ENCODE measurements around the gene PCNA. TPM values are rescaled to one million over a fixed set of nuclear protein-coding genes. Genes with fewer than 3 reads are reported as not detected.

The PCNA gene
- total RNA-seq, 1 experiment from 2014 or later: 397 TPM

DNA sequence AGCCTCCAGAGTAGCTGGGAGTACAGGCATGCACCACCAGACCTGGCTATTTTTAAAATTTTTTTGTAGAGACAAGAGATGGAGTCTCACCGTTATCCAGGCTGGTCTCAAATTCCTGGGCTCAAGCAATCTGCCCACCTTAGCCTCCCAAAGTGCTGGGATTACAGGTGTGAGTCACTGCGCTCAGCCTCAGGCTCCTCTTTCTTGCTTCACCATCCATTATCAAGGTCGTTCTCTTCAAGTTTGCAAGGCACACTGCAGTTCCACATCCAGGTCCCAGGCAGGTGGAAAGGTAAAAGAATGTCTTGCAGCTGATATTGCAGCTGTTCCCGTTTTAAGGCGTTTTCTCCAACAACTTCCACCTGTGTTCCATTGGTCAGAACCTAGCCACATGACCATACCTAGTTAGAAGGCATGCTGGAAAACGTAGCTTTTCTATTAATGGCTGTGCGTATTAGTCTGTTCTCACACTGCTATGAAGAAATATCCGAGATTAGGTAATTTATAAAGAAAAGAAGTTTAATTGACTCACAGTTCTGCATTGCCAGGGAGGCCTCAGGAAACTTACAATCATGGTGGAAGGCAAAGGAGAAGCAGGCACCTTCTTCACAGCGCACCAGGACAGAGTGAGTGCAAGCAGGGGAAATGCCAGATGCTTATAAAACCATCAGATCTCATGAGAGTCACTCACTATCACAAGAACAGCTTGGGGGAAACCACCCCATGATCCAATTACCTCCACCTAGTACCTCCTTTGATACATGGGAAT is 51.7 kb downstream of the PCNA start:
- no peak for DNase-seq (ENCODE audit: low read depth)

- DNase-seq (ENCODE audit: low read depth): peak; percentile 99
These were observed 53.8 kb downstream of the PCNA start for GRCh38 chr20:5065879-5066383.

DNA sequence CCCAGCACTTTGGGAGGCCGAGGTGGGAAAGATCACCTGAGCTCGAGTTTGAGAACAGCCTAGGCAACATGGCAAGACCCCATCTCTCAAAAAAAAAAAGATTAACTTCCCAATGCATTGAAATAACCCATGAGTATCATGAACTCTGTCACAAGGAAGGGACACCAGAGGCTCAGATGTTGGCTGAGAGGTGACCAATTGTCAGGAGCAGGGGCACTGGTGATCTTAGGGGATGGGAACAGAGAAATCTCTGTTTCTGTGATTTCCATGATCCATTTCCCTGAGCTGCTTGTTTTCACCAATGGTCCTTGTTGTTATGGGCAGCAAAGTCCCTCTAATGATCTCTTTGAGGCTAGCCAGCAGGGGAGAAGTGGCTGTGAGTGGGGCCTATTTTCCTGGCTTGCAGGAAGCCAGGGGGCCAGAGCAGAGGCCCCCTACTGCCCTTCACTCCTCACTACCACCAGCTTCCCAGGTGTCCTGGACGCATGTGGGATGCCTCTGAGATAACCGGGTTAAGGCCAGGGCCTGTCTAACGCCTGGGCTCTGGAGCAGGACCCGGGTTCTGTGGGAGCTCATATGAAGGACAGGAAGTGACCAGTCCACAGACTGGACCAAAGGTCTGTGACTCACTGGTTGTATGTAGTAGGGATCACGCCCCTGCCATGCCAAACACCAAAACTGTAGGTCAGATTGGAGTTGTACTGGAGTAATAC is 54.4 kb downstream of the PCNA start:
- peak; percentile 73 for DNase-seq (ENCODE audit: low read depth)

Other genes starting within 250 kb of the PCNA start
- gene SLC23A2, start 118.4 kb downstream of the PCNA start, total RNA-seq (2014; rRNA removed): 12.4 and 14.6 TPM in 2 replicates
- gene TMEM230, start 6.9 kb downstream of the PCNA start, total RNA-seq (2014; rRNA removed): 111 and 137 TPM in 2 replicates
- gene CDS2, start 7.0 kb upstream of the PCNA start, total RNA-seq (2014; rRNA removed): 17.5 and 19.7 TPM in 2 replicates
- not detected in 2 replicates for gene PROKR2, start 197.0 kb upstream of the PCNA start, total RNA-seq (2014; rRNA removed)